Gastrocnemius medialis (tissue), 4 donors: ENCODE results near the gene CYP2R1. TPM values are rescaled to one million over a fixed set of nuclear protein-coding genes. Genes with fewer than 3 reads are reported as not detected.

Source experiments
- ATAC-seq, 2 donors: fragments of 150-250 bp; one replicate each; pipeline ENCODE4 v1.9.1; 2016
- DNase-seq, 2 donors: peaks; one replicate each; pipeline ENCODE4 v3.0.0-alpha.2; 2019
- H3K27ac ChIP-seq, 4 donors: fragments of 200-600 bp; sonication (generic); 1 replicate in 1 of 4; 2 replicates in 3 of 4; pipeline ENCODE4 v1.5.1; 2016 to 2018; ENCODE audit warnings: mild to moderate bottlenecking in 2 of 4, moderate library complexity in 1 of 4
- H3K27me3 ChIP-seq, 3 donors: fragments of 200-600 bp; sonication (generic) in 2 of 3; 1 replicate in 1 of 3; 2 replicates in 2 of 3; pipeline versions ENCODE4 v1.5.1 to v1.6.0; 2016 to 2019; ENCODE audit warnings: mild to moderate bottlenecking in 1 of 3, moderate library complexity in 1 of 3
- H3K36me3 ChIP-seq, 2 donors: fragments of 200-600 bp; sonication (generic) in 1 of 2; one replicate each; pipeline ENCODE4 v1.5.1; 2017 to 2018
- H3K4me1 ChIP-seq, 2 donors: fragments of 200-600 bp; sonication (generic) in 1 of 2; one replicate each; pipeline ENCODE4 v1.5.1; 2016 to 2017; ENCODE audit warnings: mild to moderate bottlenecking in 2 of 2
- H3K4me3 ChIP-seq, 4 donors: fragments of 200-600 bp; sonication (generic) in 3 of 4; 1 replicate in 1 of 4; 2 replicates in 3 of 4; pipeline ENCODE4 v1.5.1; 2016 to 2019; ENCODE audit warnings: mild to moderate bottlenecking in 2 of 4
- H3K9me3 ChIP-seq, 3 donors: fragments of 200-600 bp; sonication (generic) in 2 of 3; 1 replicate in 1 of 3; 2 replicates in 2 of 3; pipeline ENCODE4 v1.5.1; 2016 to 2019
- POLR2A ChIP-seq, 2 donors: fragments of 450-650 bp; IDR thresholded peaks; one replicate each; pipeline ENCODE4 v1.6.1; 2017; ENCODE audit warnings: antibody characterized with exemption in 2 of 2, mild to moderate bottlenecking in 2 of 2, moderate library complexity in 2 of 2
- in situ Hi-C, 4 donors: fragments of 200-750 bp; cut with MboI; loops; one replicate each; pipeline versions ENCODE4 v1.15.0 to v1.8.0; 2017; ENCODE audit warnings: low sequenced_read_pairs in 4 of 4
- intact Hi-C: fragments of 100-400 bp; cut with DNase I; formaldehyde crosslinking; loops from one replicate; pipeline ENCODE4 v1.15.1; 2023; ENCODE audit warnings: low total_unique reads
- total RNA-seq, 4 donors: library from RNA; depleted of rRNA; stranded (reverse); fragments of >200 nt; gene quantifications; one replicate each; pipeline versions ENCODE4 v1.1.0 to v1.2.3, GENCODE V29; 2016
- TF ChIP-seq, protein P1 (sequence below), 5 experiments: fragments of 450-650 bp in 3 of 5; fragments of 200-600 bp in 2 of 5; sonication (generic) in 2 of 5; IDR thresholded peaks in 4 of 5; conservative IDR thresholded peaks in 1 of 5; 1 replicate in 4 of 5; 2 replicates in 1 of 5; pipeline ENCODE4 v1.5.1; 2016 to 2019; ENCODE audit warnings: antibody characterized with exemption in 5 of 5, mild to moderate bottlenecking in 3 of 5, moderate library complexity in 3 of 5

Gene CYP2R1
- total RNA-seq, 4 donors from 2014 or later, result 4.6 to 9.2 (median 4.8) TPM

DNA sequence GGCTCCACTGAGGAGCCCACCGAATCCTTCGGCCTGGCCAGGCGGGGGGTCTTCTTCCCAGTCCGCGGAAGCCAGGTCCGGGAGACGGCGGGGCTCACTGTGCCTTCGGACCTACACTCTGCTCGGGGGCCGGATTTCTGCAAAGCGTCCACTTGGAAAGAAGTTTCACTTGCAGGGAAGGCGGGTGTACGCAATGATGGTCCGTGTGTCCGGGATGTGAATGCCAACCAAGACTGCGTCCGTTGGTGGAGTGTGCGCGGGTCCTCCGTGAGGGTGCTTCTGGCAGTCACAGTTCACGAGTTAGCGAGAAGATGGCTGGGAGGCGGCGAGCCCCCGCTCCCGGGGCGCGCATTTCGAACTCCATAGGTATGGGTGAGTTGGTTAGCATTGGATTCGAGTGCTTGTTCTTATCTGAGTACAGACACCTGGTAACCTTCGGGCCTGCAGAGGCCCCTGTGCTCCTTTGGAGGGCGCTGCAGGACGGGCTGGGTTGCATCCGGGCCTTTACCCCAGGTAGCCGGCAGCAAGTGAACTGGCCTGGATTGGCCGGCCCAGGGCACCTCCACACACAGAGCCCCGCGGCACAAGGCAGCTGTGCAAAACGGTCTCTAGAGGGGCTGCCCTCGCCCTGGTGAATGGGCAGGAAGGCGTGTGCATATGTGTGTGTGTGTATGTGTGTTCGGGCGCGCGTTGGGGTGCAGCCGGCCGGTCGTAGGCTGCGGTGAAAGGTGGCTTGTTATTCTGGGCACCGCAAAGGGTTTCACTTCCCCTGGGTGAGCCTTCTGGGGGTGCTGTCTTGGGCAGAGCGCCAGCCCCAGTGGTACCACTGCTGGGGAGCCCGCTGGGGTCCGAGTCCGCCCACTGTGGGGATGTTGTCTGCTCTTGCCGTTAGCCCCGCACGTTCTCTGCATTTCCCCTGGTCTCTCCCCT is 13.3 kb upstream of the CYP2R1 start:
- in situ Hi-C loops (loop anchor here in 3 of 4 donors (25.0 kb wide), 2 partner anchors 118 to 182 kb away; no protein-coding TSS in a partner anchor), intact Hi-C loops (loop anchor here (2.0 kb wide), 1 partner anchor 115 kb away; no protein-coding TSS in a partner anchor)
- Histone ChIP-seq H3K4me3 (peak overlapping the region; percentile 50 to 64 (median 54)), H3K9me3 (no peaks in the 10 kb centered on the region), H3K27me3 (peaks cover 0 to 12% (median 0%) of the 10 kb centered on the region in 3 donors), H3K36me3 (no peaks in the 10 kb centered on the region), H3K27ac (no peak overlapping the region), H3K4me1 (peaks cover 9% of the 10 kb centered on the region in 2 donors)
- peak; percentile 27 to 32 for ATAC-seq
- no peak for TF ChIP-seq POLR2A (IDR thresholded peaks at IDR 0.05)
- TF ChIP-seq, protein P1, sequence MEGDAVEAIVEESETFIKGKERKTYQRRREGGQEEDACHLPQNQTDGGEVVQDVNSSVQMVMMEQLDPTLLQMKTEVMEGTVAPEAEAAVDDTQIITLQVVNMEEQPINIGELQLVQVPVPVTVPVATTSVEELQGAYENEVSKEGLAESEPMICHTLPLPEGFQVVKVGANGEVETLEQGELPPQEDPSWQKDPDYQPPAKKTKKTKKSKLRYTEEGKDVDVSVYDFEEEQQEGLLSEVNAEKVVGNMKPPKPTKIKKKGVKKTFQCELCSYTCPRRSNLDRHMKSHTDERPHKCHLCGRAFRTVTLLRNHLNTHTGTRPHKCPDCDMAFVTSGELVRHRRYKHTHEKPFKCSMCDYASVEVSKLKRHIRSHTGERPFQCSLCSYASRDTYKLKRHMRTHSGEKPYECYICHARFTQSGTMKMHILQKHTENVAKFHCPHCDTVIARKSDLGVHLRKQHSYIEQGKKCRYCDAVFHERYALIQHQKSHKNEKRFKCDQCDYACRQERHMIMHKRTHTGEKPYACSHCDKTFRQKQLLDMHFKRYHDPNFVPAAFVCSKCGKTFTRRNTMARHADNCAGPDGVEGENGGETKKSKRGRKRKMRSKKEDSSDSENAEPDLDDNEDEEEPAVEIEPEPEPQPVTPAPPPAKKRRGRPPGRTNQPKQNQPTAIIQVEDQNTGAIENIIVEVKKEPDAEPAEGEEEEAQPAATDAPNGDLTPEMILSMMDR (IDR thresholded peaks at IDR 0.05 in 4 of 5, conservative IDR thresholded peaks at IDR 0.05 in 1 of 5), result peak in 2 of 5 experiments; percentile 8 to 32
- peak in 1 of 2 donors; percentile 19 for DNase-seq

DNA sequence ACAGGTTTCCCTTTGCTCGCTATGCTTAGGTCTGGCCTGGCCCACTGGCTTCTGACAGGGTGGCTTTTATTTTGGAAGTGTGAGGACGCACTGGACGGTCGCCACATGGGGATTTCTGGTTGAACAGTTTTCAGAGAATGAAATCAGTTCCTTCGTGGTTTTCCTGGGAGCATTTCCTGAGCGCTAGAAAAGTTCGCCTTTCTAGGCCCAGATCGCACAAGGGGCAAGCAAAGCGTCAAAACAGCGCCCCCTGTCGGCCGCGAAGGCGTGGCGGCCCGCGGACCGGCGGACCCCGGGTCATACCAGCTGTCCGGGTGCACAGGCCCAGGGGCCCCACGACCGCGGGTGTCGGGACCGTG is 12.7 kb upstream of the CYP2R1 start:
- intact Hi-C loops, result loop anchor here (5.0 kb wide), 1 partner anchor 262 kb away; the partner anchor contains the start of gene PDE3B
- H3K4me1 ChIP-seq, result peaks cover 9% of the 10 kb centered on the region in 2 donors
- DNase-seq (peak; percentile 24 to 57), ATAC-seq (peak; percentile 66 to 77)
- no peak for TF ChIP-seq POLR2A (IDR thresholded peaks at IDR 0.05)
- TF ChIP-seq, protein P1 (IDR thresholded peaks at IDR 0.05 in 4 of 5, conservative IDR thresholded peaks at IDR 0.05 in 1 of 5), result peak; percentile 68 to 92 (median 83)
- H3K9me3 ChIP-seq, result no peaks in the 10 kb centered on the region
- peak overlapping the region; percentile 50 to 64 (median 54) for H3K4me3 ChIP-seq
- in situ Hi-C loops, result loop anchor here in 3 of 4 donors (25.0 kb wide), 2 partner anchors 117 to 183 kb away; no protein-coding TSS in a partner anchor
- H3K27ac ChIP-seq, result no peak overlapping the region
- H3K36me3 ChIP-seq, result no peaks in the 10 kb centered on the region
- H3K27me3 ChIP-seq, result peaks cover 0 to 12% (median 0%) of the 10 kb centered on the region in 3 donors

DNA sequence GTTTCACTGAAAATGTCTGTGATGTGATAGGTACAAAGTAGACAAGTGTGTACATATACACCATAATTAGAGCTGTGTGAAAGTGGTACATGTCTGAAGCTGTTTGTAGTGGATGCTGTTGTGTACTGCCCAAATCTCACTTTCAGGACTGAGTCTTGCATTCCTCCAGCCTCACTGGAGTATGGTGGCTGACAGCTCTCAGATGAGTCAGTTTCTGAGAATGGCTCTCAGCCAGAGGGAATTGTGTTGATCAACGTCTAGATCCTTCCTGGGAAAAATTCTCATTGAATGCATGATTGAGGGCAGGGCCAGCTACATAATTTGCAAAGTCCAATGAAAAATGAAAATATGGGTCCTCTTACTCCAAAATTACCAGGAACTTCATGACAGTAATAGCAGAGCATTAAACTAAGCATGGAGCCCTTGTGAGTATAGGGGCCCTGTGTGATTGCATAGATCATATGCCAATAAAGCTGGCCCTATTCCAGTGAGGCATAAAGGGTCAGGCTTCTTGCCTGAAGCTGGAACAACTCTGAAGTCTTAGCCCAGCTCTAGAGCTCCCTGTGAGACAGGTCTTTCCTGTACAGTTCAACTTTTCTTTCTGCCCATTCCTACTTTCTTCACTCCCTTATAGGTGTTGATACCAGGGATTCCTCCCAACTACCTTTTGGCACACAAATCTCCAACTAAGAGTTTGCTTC is 10.8 kb upstream of the CYP2R1 start:
- TF ChIP-seq POLR2A (IDR thresholded peaks at IDR 0.05), result no peak
- TF ChIP-seq, protein P1 (IDR thresholded peaks at IDR 0.05 in 4 of 5, conservative IDR thresholded peaks at IDR 0.05 in 1 of 5), result no peak
- no peak overlapping the region for H3K27ac ChIP-seq
- intact Hi-C loops (loop anchor here (5.0 kb wide), 1 partner anchor 260 kb away; the partner anchor contains the start of gene PDE3B), in situ Hi-C loops (loop anchor here in 3 of 4 donors (25.0 kb wide), 2 partner anchors 115 to 185 kb away; no protein-coding TSS in a partner anchor)
- peaks cover 9% of the 10 kb centered on the region in 2 donors for H3K4me1 ChIP-seq
- ATAC-seq, result no peak
- no peaks in the 10 kb centered on the region for H3K36me3 ChIP-seq
- H3K27me3 ChIP-seq, result peaks cover 0 to 12% (median 0%) of the 10 kb centered on the region in 3 donors
- DNase-seq, result no peak
- H3K4me3 ChIP-seq, result no peak overlapping the region
- H3K9me3 ChIP-seq, result no peaks in the 10 kb centered on the region

DNA sequence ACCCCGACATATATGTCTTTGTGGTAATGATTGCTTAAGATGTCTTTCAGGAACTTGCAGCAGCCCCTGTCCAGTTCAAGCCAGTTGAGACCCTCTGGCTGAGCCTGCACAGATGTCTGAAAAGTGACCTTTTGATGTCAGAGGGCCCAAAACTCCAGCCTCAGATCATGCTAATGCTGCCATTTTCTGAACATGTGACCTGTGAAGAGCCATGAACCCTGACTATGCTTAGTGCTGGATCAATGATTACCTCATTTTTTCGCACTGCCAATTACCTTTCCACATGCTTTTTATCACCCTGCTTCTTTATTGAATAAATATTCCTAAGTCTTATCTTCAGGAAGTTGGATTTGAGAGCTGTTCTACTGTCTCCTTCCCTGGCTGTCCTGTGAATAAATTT is 6.9 kb upstream of the CYP2R1 start:
- TF ChIP-seq, protein P1 (IDR thresholded peaks at IDR 0.05 in 4 of 5, conservative IDR thresholded peaks at IDR 0.05 in 1 of 5), result no peak
- TF ChIP-seq POLR2A (IDR thresholded peaks at IDR 0.05), result no peak
- peaks cover 0 to 10% (median 0%) of the 10 kb centered on the region in 3 donors for H3K27me3 ChIP-seq
- ATAC-seq (no peak), DNase-seq (no peak)
- H3K27ac ChIP-seq, result no peak overlapping the region
- H3K9me3 ChIP-seq, result no peaks in the 10 kb centered on the region
- in situ Hi-C loops, result loop anchor here (10.0 to 25.0 kb wide), 3 partner anchors 362 to 387 kb away; partner anchors contain the start of gene PSMA1 (in 3 of the 4)
- no peaks in the 10 kb centered on the region for H3K36me3 ChIP-seq
- no peak overlapping the region for H3K4me3 ChIP-seq
- intact Hi-C loops, result no loop called here
- H3K4me1 ChIP-seq, result no peaks in the 10 kb centered on the region
